ENCODE measurements around the gene TRIOBP. TPM values are rescaled to one million over a fixed set of nuclear protein-coding genes. Genes with fewer than 3 reads are reported as not detected.
"Not testable (repeated sequence)": the region's sequence is repeated elsewhere in the genome, so short reads cannot be mapped to it uniquely, and the experiment has no call there.

TRIOBP gene
- total RNA-seq, 2 experiments from 2014 or later: 9.0 to 10.1 TPM

GRCh38 chr22:37714634-37715033 is 17.8 kb downstream of the TRIOBP start:
- no peak overlapping the region for H3K27ac ChIP-seq (ENCODE audit: low read depth in 1 of 2, low read length in 2 of 2)
- intact Hi-C loops (cut with DNase I, micrococcal nuclease): no loop called here
- H3K36me3 ChIP-seq (ENCODE audit: insufficient read depth, low read length): no peaks in the 10 kb centered on the region
- ATAC-seq (ENCODE audit: poor library complexity): no peak
- H3K9me3 Mint-ChIP-seq: no peaks in the 10 kb centered on the region
- peaks cover 8% of the 10 kb centered on the region for H3K36me3 Mint-ChIP-seq (ENCODE audit: low read depth)
- H3K9me3 ChIP-seq (ENCODE audit: control insufficient read depth in 1 of 2, insufficient read depth in 1 of 2, low read length in 2 of 2): no peaks in the 10 kb centered on the region
- no peak overlapping the region for H3K27ac Mint-ChIP-seq
- no peak for DNase-seq
- no peak overlapping the region for H3K4me3 ChIP-seq (ENCODE audit: low read length)
- no peak for TF ChIP-seq CTCF (IDR thresholded peaks at IDR 0.05)
- no peaks in the 10 kb centered on the region for H3K4me1 ChIP-seq (ENCODE audit: insufficient read depth, low read length)
- H3K27me3 ChIP-seq (ENCODE audit: control insufficient read depth in 1 of 2, insufficient read depth in 2 of 2, low read length in 2 of 2): no peaks in the 10 kb centered on the region
- ChIA-PET POLR2A (no interaction called here), CTCF (no interaction called here)
- H3K4me3 Mint-ChIP-seq: no peak overlapping the region
- H3K27me3 Mint-ChIP-seq: no peaks in the 10 kb centered on the region
- H3K4me1 Mint-ChIP-seq (ENCODE audit: low read depth): no peaks in the 10 kb centered on the region

GRCh38 chr22:37715760-37716159 is 18.9 kb downstream of the TRIOBP start:
- Histone ChIP-seq H3K9me3 (ENCODE audit: control insufficient read depth in 1 of 2, insufficient read depth in 1 of 2, low read length in 2 of 2) (no peaks in the 10 kb centered on the region), H3K4me3 (ENCODE audit: low read length) (no peak overlapping the region), H3K27me3 (ENCODE audit: control insufficient read depth in 1 of 2, insufficient read depth in 2 of 2, low read length in 2 of 2) (no peaks in the 10 kb centered on the region), H3K27ac (ENCODE audit: low read depth in 1 of 2, low read length in 2 of 2) (no peak overlapping the region), H3K36me3 (ENCODE audit: insufficient read depth, low read length) (no peaks in the 10 kb centered on the region), H3K4me1 (ENCODE audit: insufficient read depth, low read length) (no peaks in the 10 kb centered on the region)
- DNase-seq (no peak), ATAC-seq (ENCODE audit: poor library complexity) (no peak)
- peaks cover 8% of the 10 kb centered on the region for H3K36me3 Mint-ChIP-seq (ENCODE audit: low read depth)
- ChIA-PET POLR2A (no interaction called here), CTCF (no interaction called here)
- intact Hi-C loops (cut with DNase I, micrococcal nuclease): no loop called here
- no peak overlapping the region for H3K27ac Mint-ChIP-seq
- H3K9me3 Mint-ChIP-seq: no peaks in the 10 kb centered on the region
- no peak for TF ChIP-seq CTCF (IDR thresholded peaks at IDR 0.05)
- no peaks in the 10 kb centered on the region for H3K27me3 Mint-ChIP-seq
- H3K4me1 Mint-ChIP-seq (ENCODE audit: low read depth): no peaks in the 10 kb centered on the region
- no peak overlapping the region for H3K4me3 Mint-ChIP-seq

GRCh38 chr22:37716708-37717107 is 19.9 kb downstream of the TRIOBP start:
- intact Hi-C loops (cut with DNase I, micrococcal nuclease): no loop called here
- Histone ChIP-seq H3K36me3 (ENCODE audit: insufficient read depth, low read length) (no peaks in the 10 kb centered on the region), H3K27me3 (ENCODE audit: control insufficient read depth in 1 of 2, insufficient read depth in 2 of 2, low read length in 2 of 2) (no peaks in the 10 kb centered on the region), H3K9me3 (ENCODE audit: control insufficient read depth in 1 of 2, insufficient read depth in 1 of 2, low read length in 2 of 2) (no peaks in the 10 kb centered on the region), H3K4me1 (ENCODE audit: insufficient read depth, low read length) (no peaks in the 10 kb centered on the region), H3K27ac (ENCODE audit: low read depth in 1 of 2, low read length in 2 of 2) (no peak overlapping the region), H3K4me3 (ENCODE audit: low read length) (no peak overlapping the region)
- H3K4me3 Mint-ChIP-seq: no peak overlapping the region
- ChIA-PET POLR2A (no interaction called here), CTCF (no interaction called here)
- no peaks in the 10 kb centered on the region for H3K4me1 Mint-ChIP-seq (ENCODE audit: low read depth)
- no peak for DNase-seq
- no peak overlapping the region for H3K27ac Mint-ChIP-seq
- no peaks in the 10 kb centered on the region for H3K27me3 Mint-ChIP-seq
- no peaks in the 10 kb centered on the region for H3K9me3 Mint-ChIP-seq
- no peak for ATAC-seq (ENCODE audit: poor library complexity)
- peaks cover 8% of the 10 kb centered on the region for H3K36me3 Mint-ChIP-seq (ENCODE audit: low read depth)
- TF ChIP-seq CTCF (IDR thresholded peaks at IDR 0.05): no peak

- H3K36me3 ChIP-seq (ENCODE audit: insufficient read depth, low read length); H3K4me1 ChIP-seq (ENCODE audit: insufficient read depth, low read length); H3K27ac ChIP-seq (ENCODE audit: low read depth in 1 of 2, low read length in 2 of 2); H3K4me3 Mint-ChIP-seq; H3K9me3 Mint-ChIP-seq; H3K27ac Mint-ChIP-seq; CTCF ChIA-PET; POLR2A ChIA-PET; ATAC-seq (ENCODE audit: poor library complexity); H3K4me3 ChIP-seq (ENCODE audit: low read length); H3K4me1 Mint-ChIP-seq (ENCODE audit: low read depth); H3K27me3 ChIP-seq (ENCODE audit: control insufficient read depth in 1 of 2, insufficient read depth in 2 of 2, low read length in 2 of 2); DNase-seq; H3K36me3 Mint-ChIP-seq (ENCODE audit: low read depth); intact Hi-C loops (cut with DNase I, micrococcal nuclease); H3K27me3 Mint-ChIP-seq; H3K9me3 ChIP-seq (ENCODE audit: control insufficient read depth in 1 of 2, insufficient read depth in 1 of 2, low read length in 2 of 2): not testable (repeated sequence)
These were observed 20.4 kb downstream of the TRIOBP start for GRCh38 chr22:37717235-37717634.

GRCh38 chr22:37717746-37718305 is 21.0 kb downstream of the TRIOBP start:
- H3K27me3 ChIP-seq (ENCODE audit: control insufficient read depth in 1 of 2, insufficient read depth in 2 of 2, low read length in 2 of 2); H3K9me3 ChIP-seq (ENCODE audit: control insufficient read depth in 1 of 2, insufficient read depth in 1 of 2, low read length in 2 of 2); POLR2A ChIA-PET; H3K27me3 Mint-ChIP-seq; ATAC-seq (ENCODE audit: poor library complexity); H3K4me3 ChIP-seq (ENCODE audit: low read length); H3K4me1 ChIP-seq (ENCODE audit: insufficient read depth, low read length); H3K27ac Mint-ChIP-seq; H3K9me3 Mint-ChIP-seq; H3K4me3 Mint-ChIP-seq; H3K4me1 Mint-ChIP-seq (ENCODE audit: low read depth); H3K36me3 ChIP-seq (ENCODE audit: insufficient read depth, low read length); DNase-seq; intact Hi-C loops (cut with DNase I, micrococcal nuclease); H3K36me3 Mint-ChIP-seq (ENCODE audit: low read depth); H3K27ac ChIP-seq (ENCODE audit: low read depth in 1 of 2, low read length in 2 of 2); CTCF ChIA-PET: not testable (repeated sequence)

Measured in CD4-positive, alpha-beta T cell (primary cell).